SW 1271 (cell line): Measurements from ENCODE around the gene ZNF148.

Experiments used
- DNase-seq, 2 experiments: peaks; one replicate each; lab custom pipeline; 2025; lab: John Stamatoyannopoulos, UW

The ZNF148 gene

GRCh38 chr3:125280668-125281361 lies 94.3 kb downstream of the ZNF148 start:
- DNase-seq: no peak

GRCh38 chr3:125278155-125278554 lies 97.0 kb downstream of the ZNF148 start:
- no peak for DNase-seq

GRCh38 chr3:125271127-125271526 lies 104.0 kb downstream of the ZNF148 start:
- no peak for DNase-seq

- DNase-seq: no peak
Measured at GRCh38 chr3:125267460-125267859, 107.7 kb downstream of the ZNF148 start.

GRCh38 chr3:125266971-125267370 lies 108.2 kb downstream of the ZNF148 start:
- no peak for DNase-seq

- no peak for DNase-seq
Measured at GRCh38 chr3:125262161-125262560, 113.0 kb downstream of the ZNF148 start.

- no peak for DNase-seq
Measured at GRCh38 chr3:125261031-125261430, 114.1 kb downstream of the ZNF148 start.

- no peak for DNase-seq
Measured at GRCh38 chr3:125260158-125260557, 115.0 kb downstream of the ZNF148 start.

- DNase-seq: no peak
Measured at GRCh38 chr3:125257536-125257935, 117.6 kb downstream of the ZNF148 start.

GRCh38 chr3:125256675-125257074 lies 118.5 kb downstream of the ZNF148 start:
- no peak for DNase-seq

- no peak for DNase-seq
Measured at GRCh38 chr3:125250973-125251372, 124.2 kb downstream of the ZNF148 start.

- no peak for DNase-seq
Measured at GRCh38 chr3:125246237-125246636, 128.9 kb downstream of the ZNF148 start.

GRCh38 chr3:125245521-125245920 lies 129.6 kb downstream of the ZNF148 start:
- DNase-seq: no peak

GRCh38 chr3:125240496-125240895 lies 134.6 kb downstream of the ZNF148 start:
- DNase-seq: no peak

GRCh38 chr3:125239266-125239665 lies 135.9 kb downstream of the ZNF148 start:
- no peak for DNase-seq

GRCh38 chr3:125238759-125239158 lies 136.4 kb downstream of the ZNF148 start:
- no peak for DNase-seq

- no peak for DNase-seq
Measured at GRCh38 chr3:125236331-125236903, 138.7 kb downstream of the ZNF148 start.

GRCh38 chr3:125234831-125235230 lies 140.3 kb downstream of the ZNF148 start:
- no peak for DNase-seq

- no peak for DNase-seq
Measured at GRCh38 chr3:125232401-125232800, 142.7 kb downstream of the ZNF148 start.

- DNase-seq: peak in 1 of 2 experiments; percentile 46
Measured at GRCh38 chr3:125231895-125232294, 143.2 kb downstream of the ZNF148 start.

- DNase-seq: no peak
Measured at GRCh38 chr3:125229707-125230106, 145.4 kb downstream of the ZNF148 start.

GRCh38 chr3:125229168-125229567 lies 146.0 kb downstream of the ZNF148 start:
- DNase-seq: no peak

- no peak for DNase-seq
Measured at GRCh38 chr3:125221831-125222230, 153.3 kb downstream of the ZNF148 start.
